Smooth muscle cell (in vitro differentiated cells): ENCODE measurements around the gene TOR2A. TPM values are rescaled to one million over a fixed set of nuclear protein-coding genes. Genes with fewer than 3 reads are reported as not detected.

Experiments used
- DNase-seq: peaks from one replicate; lab custom pipeline; 2025; ENCODE audit not compliant: unreplicated experiment; lab: John Stamatoyannopoulos, UW
- H2AFZ ChIP-seq: fragments of 200-600 bp; sonication (generic); 2 replicates; pipeline ENCODE4 v1.6.0; 2016; ENCODE audit warnings: antibody characterized with exemption, low read depth, mild to moderate bottlenecking
- H3F3A ChIP-seq: fragments of 200-600 bp; sonication (generic); 2 replicates; pipeline ENCODE4 v1.6.0; 2017; ENCODE audit warnings: antibody characterized with exemption, low read depth
- H3K27ac ChIP-seq: fragments of 200-600 bp; sonication (generic); 2 replicates; pipeline ENCODE4 v1.5.1; 2016; ENCODE audit warnings: low read depth, mild to moderate bottlenecking
- H3K27me3 ChIP-seq: fragments of 200-600 bp; sonication (generic); 2 replicates; pipeline ENCODE4 v1.6.1; 2016; ENCODE audit warnings: low read depth, mild to moderate bottlenecking
- H3K36me3 ChIP-seq: fragments of 200-600 bp; sonication (generic); 2 replicates; pipeline ENCODE4 v1.5.1; 2016; ENCODE audit warnings: low read depth
- H3K4me1 ChIP-seq: fragments of 200-600 bp; sonication (generic); 2 replicates; pipeline ENCODE4 v1.5.1; 2016; ENCODE audit warnings: low read depth
- H3K4me2 ChIP-seq: fragments of 200-600 bp; sonication (generic); 2 replicates; pipeline ENCODE4 v1.6.0; 2016; ENCODE audit warnings: mild to moderate bottlenecking
- H3K4me3 ChIP-seq: fragments of 200-600 bp; sonication (generic); 2 replicates; pipeline ENCODE4 v1.5.1; 2016; ENCODE audit warnings: mild to moderate bottlenecking
- H3K79me2 ChIP-seq: fragments of 200-600 bp; sonication (generic); 2 replicates; pipeline ENCODE4 v1.6.0; 2016; ENCODE audit warnings: low read depth, mild to moderate bottlenecking
- H3K9ac ChIP-seq: fragments of 200-600 bp; sonication (generic); 2 replicates; pipeline ENCODE4 v1.6.0; 2016; ENCODE audit warnings: low read depth
- H3K9me3 ChIP-seq: fragments of 200-600 bp; sonication (generic); replicated peaks from 2 replicates; pipeline ENCODE4 v1.5.1; 2016; ENCODE audit warnings: low read depth
- H4K20me1 ChIP-seq: fragments of 200-600 bp; sonication (generic); 2 replicates; pipeline ENCODE4 v1.6.0; 2016; ENCODE audit warnings: low read depth
- CTCF ChIP-seq: fragments of 200-600 bp; sonication (generic); IDR thresholded peaks from 2 replicates; pipeline ENCODE4 v1.5.1; 2017; ENCODE audit warnings: borderline replicate concordance, mild to moderate bottlenecking, antibody characterized with exemption; ENCODE audit not compliant: insufficient read depth, poor library complexity, severe bottlenecking
- WGBS: methylation state at CpG from one replicate; pipeline ENCODE4 v1.1.7; 2016; ENCODE audit warnings: low lambda C conversion rate; 5-methylcytosine and 5-hydroxymethylcytosine counted together
- polyA plus RNA-seq: library from polyadenylated mRNA; unstranded; fragments of >200 nt; fragmentation: Nextera tagmentation; extraction: Ambion mirVana; gene quantifications from 2 replicates; pipeline ENCODE4 v1.2.1, GENCODE V29; 2016
- total RNA-seq: library from RNA; depleted of rRNA; stranded (reverse); fragments of >200 nt; gene quantifications from 2 replicates; pipeline ENCODE4 v1.2.3, GENCODE V29; 2014

TOR2A gene
- total and polyA plus RNA-seq, 2 experiments from 2014 or later = 7.3 to 12.3 TPM

DNA sequence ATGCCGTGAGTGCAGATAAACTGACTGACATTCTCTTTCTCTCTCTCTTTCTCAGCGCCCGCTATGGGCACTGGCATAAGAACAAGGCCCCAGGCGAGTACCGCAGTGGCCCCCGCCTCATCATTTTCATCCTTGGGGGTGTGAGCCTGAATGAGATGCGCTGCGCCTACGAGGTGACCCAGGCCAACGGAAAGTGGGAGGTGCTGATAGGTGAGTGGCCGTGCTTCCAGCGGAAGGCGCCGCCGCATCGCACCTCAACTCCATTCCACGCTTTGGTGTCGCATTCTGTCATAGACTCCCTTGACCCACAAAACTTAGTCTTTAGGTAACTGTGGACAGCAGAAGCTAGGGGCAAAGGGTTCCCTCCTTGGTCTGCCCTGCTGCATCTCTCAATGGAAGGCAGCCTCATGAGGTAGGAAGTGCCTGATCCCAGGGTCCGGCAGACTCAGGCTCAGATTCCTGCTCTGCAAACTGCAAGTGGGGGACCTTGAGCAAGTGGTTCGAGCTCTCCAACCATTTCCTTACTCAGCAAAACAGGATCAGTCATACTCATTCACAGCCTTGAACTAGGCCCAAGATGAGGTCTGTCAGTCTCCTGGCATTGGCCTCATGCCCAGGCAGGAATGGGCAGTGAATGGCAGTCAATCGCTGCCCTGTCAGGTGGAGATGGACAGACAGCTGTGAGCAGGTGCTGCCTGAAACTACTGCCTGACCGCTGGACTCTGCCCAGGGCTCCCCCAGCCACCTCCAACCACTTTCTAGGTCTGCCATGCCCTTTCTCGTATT, 52.5 kb downstream of the TOR2A start:
- TF ChIP-seq CTCF = no peak
- no peak overlapping the region for H3K9ac ChIP-seq
- no peak for DNase-seq
- H4K20me1 ChIP-seq = no peaks in the 10 kb centered on the region
- 97% methylated on average over 23 of the region's 23 CpGs for WGBS
- H3K27me3 ChIP-seq = no peaks in the 10 kb centered on the region
- H3K27ac ChIP-seq = no peak overlapping the region
- no peaks in the 10 kb centered on the region for H3K79me2 ChIP-seq
- H3K4me1 ChIP-seq = no peaks in the 10 kb centered on the region
- no peaks in the 10 kb centered on the region for H3K9me3 ChIP-seq
- H3K4me2 ChIP-seq = no peak overlapping the region
- no peak overlapping the region for H2AFZ ChIP-seq
- H3F3A ChIP-seq = no peaks in the 10 kb centered on the region
- H3K36me3 ChIP-seq = no peaks in the 10 kb centered on the region
- no peak overlapping the region for H3K4me3 ChIP-seq

Other genes starting within 250 kb of the TOR2A start
- 22.4 and 39.5 TPM in 2 replicates for gene STXBP1, start 123.0 kb downstream of the TOR2A start, total RNA-seq
- 22.8 and 26.7 TPM in 2 replicates for gene STXBP1, start 123.0 kb downstream of the TOR2A start, polyA plus RNA-seq
- gene CFAP157, start 28.3 kb downstream of the TOR2A start, total RNA-seq = not detected in 2 replicates
- 0.33 and 0.41 TPM in 2 replicates for gene CFAP157, start 28.3 kb downstream of the TOR2A start, polyA plus RNA-seq
- 5.6 and 11.9 TPM in 2 replicates for gene PTRH1, start 19.6 kb downstream of the TOR2A start, total RNA-seq
- gene PTRH1, start 19.6 kb downstream of the TOR2A start, polyA plus RNA-seq = 33.8 and 34.7 TPM in 2 replicates
- not detected in 2 replicates for gene TTC16, start 19.2 kb downstream of the TOR2A start, total RNA-seq
- 0.22 TPM in 1 of 2 replicates, not detected in the other for gene TTC16, start 19.2 kb downstream of the TOR2A start, polyA plus RNA-seq
- 1.5 TPM in 1 of 2 replicates, not detected in the other for gene SH2D3C, start 43.4 kb upstream of the TOR2A start, total RNA-seq
- 0.54 and 0.83 TPM in 2 replicates for gene SH2D3C, start 43.4 kb upstream of the TOR2A start, polyA plus RNA-seq
- 38.2 and 48.0 TPM in 2 replicates for gene CDK9, start 50.7 kb upstream of the TOR2A start, total RNA-seq
- gene CDK9, start 50.7 kb upstream of the TOR2A start, polyA plus RNA-seq = 61.4 and 68.6 TPM in 2 replicates
- 9.2 and 12.9 TPM in 2 replicates for gene FPGS, start 67.6 kb upstream of the TOR2A start, total RNA-seq
- gene FPGS, start 67.6 kb upstream of the TOR2A start, polyA plus RNA-seq = 26.2 and 34.9 TPM in 2 replicates
- 11.1 and 12.6 TPM in 2 replicates for gene ENG, start 119.4 kb upstream of the TOR2A start, total RNA-seq
- 42.4 and 54.1 TPM in 2 replicates for gene ENG, start 119.4 kb upstream of the TOR2A start, polyA plus RNA-seq
- gene AK1, start 142.4 kb upstream of the TOR2A start, total RNA-seq = 22.2 and 52.4 TPM in 2 replicates
- 97.8 and 115 TPM in 2 replicates for gene AK1, start 142.4 kb upstream of the TOR2A start, polyA plus RNA-seq
- 34.3 and 36.4 TPM in 2 replicates for gene ST6GALNAC6, start 164.3 kb upstream of the TOR2A start, total RNA-seq
- gene ST6GALNAC6, start 164.3 kb upstream of the TOR2A start, polyA plus RNA-seq = 48.8 and 65.8 TPM in 2 replicates
- gene ST6GALNAC4, start 181.7 kb upstream of the TOR2A start, total RNA-seq = 5.3 and 22.5 TPM in 2 replicates
- gene ST6GALNAC4, start 181.7 kb upstream of the TOR2A start, polyA plus RNA-seq = 12.1 and 13.6 TPM in 2 replicates
- gene PIP5KL1, start 195.5 kb upstream of the TOR2A start, total RNA-seq = 1.1 and 9.2 TPM in 2 replicates
- 2.7 and 9.7 TPM in 2 replicates for gene PIP5KL1, start 195.5 kb upstream of the TOR2A start, polyA plus RNA-seq
- gene DPM2, start 202.6 kb upstream of the TOR2A start, total RNA-seq = 23.6 and 26.0 TPM in 2 replicates
- gene DPM2, start 202.6 kb upstream of the TOR2A start, polyA plus RNA-seq = 68.5 and 72.8 TPM in 2 replicates
- 9.2 and 21.2 TPM in 2 replicates for gene EEIG1, start 245.7 kb upstream of the TOR2A start, total RNA-seq
- gene EEIG1, start 245.7 kb upstream of the TOR2A start, polyA plus RNA-seq = 18.1 and 19.4 TPM in 2 replicates